HG02970 (cell line): ENCODE measurements around the gene COQ4.
"Not testable (repeated sequence)": the region's sequence is repeated elsewhere in the genome, so short reads cannot be mapped to it uniquely, and the experiment has no call there.

Experiments
- ATAC-seq: cut with Tn5 transposase; IDR thresholded peaks from one replicate; pipeline ENCODE4 v1.9.1; 2021; ENCODE audit warnings: mild to moderate bottlenecking, moderate library complexity, moderate number of reproducible peaks; ENCODE audit not compliant: unreplicated experiment, low FRiP score

The COQ4 gene

GRCh38 chr9:128322404-128323211 lies at the start of gene COQ4, which contains the start of gene TRUB2:
COQ4 (plus strand) TSS chr9:128322839; CDS start chr9:128322859, 20 bp downstream.
TRUB2 (minus strand) TSS chr9:128322447; CDS start chr9:128322408, 39 bp downstream.
- peak; percentile 80 for ATAC-seq

- no peak for ATAC-seq
These were observed 48.4 kb upstream of the COQ4 start for GRCh38 chr9:128274245-128274644.

GRCh38 chr9:128275198-128276007 lies 47.2 kb upstream of the COQ4 start, which contains the start of gene GOLGA2:
GOLGA2 (minus strand) TSS chr9:128276007; CDS start chr9:128275976, 31 bp downstream.
- ATAC-seq: peak; percentile 49

- peak; percentile 94 for ATAC-seq
These were observed 46.5 kb upstream of the COQ4 start, which contains the start of gene SWI5 for GRCh38 chr9:128276008-128276573. SWI5 (plus strand) TSS chr9:128276276.

- no peak for ATAC-seq
These were observed 45.9 kb upstream of the COQ4 start for GRCh38 chr9:128276574-128277270.

- not testable (repeated sequence) for ATAC-seq
These were observed 43.3 kb upstream of the COQ4 start for GRCh38 chr9:128279088-128280073.

- no peak for ATAC-seq
These were observed 42.5 kb upstream of the COQ4 start for GRCh38 chr9:128280084-128280622.

- ATAC-seq: no peak
These were observed 40.1 kb upstream of the COQ4 start for GRCh38 chr9:128282500-128282899.

GRCh38 chr9:128285033-128285784 lies 37.4 kb upstream of the COQ4 start:
- no peak for ATAC-seq

GRCh38 chr9:128286440-128286839 lies 36.2 kb upstream of the COQ4 start:
- no peak for ATAC-seq

- no peak for ATAC-seq
These were observed 34.2 kb upstream of the COQ4 start for GRCh38 chr9:128288273-128289004.

GRCh38 chr9:128292009-128292408 lies 30.6 kb upstream of the COQ4 start:
- ATAC-seq: no peak

GRCh38 chr9:128293091-128293490 lies 29.5 kb upstream of the COQ4 start:
- ATAC-seq: no peak

- no peak for ATAC-seq
These were observed 28.5 kb upstream of the COQ4 start for GRCh38 chr9:128294142-128294541.

- no peak for ATAC-seq
These were observed 26.1 kb upstream of the COQ4 start for GRCh38 chr9:128296340-128297220.

GRCh38 chr9:128297221-128297773 lies 25.3 kb upstream of the COQ4 start:
- no peak for ATAC-seq
